ENCODE measurements around the gene EIF4E3. TPM values are rescaled to one million over a fixed set of nuclear protein-coding genes. Genes with fewer than 3 reads are reported as not detected.

EIF4E3 gene
- total and polyA plus RNA-seq, 5 experiments from 2014 or later, result 23.3 to 48.3 (median 37.8) TPM

DNA sequence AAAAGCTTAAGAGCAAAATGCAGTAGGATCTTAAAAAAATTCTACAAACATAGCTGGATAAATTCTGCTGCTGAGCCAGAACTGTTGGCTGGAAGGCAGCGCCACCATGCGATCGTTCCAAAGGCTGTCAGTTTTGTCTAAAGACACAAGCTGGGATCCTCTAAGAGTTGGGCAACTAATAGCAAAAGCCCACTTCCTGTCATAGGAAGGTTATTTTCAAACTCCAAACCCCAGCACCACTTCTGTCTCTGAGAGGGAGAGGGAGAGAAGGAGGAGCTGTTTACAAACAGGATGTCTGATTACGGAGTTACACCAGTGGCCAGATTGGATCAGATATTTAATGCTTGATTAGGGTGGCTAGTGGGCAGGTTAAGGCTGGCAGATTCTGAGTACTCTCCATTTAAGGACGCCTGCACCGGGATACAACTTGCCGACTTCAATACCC is 44.0 kb downstream of the EIF4E3 start:
- POLR2A ChIA-PET, result no interaction called here
- H3K27ac Mint-ChIP-seq, result peak overlapping the region in 6 of 10 donors; percentile 2 to 65 (median 32)
- no peaks in the 10 kb centered on the region for H3K27me3 Mint-ChIP-seq
- peak in 1 of 2 donors; percentile 53 for ATAC-seq
- H3K36me3 Mint-ChIP-seq, result peaks cover 0 to 42% (median 17%) of the 10 kb centered on the region in 3 donors
- no peak overlapping the region for H3K4me3 Mint-ChIP-seq
- peak in 6 of 10 donors; percentile 12 to 49 (median 30) for DNase-seq
- peaks cover 2 to 10% (median 6%) of the 10 kb centered on the region in 4 donors for H3K4me1 Mint-ChIP-seq
- H3K9me3 Mint-ChIP-seq, result no peaks in the 10 kb centered on the region

DNA sequence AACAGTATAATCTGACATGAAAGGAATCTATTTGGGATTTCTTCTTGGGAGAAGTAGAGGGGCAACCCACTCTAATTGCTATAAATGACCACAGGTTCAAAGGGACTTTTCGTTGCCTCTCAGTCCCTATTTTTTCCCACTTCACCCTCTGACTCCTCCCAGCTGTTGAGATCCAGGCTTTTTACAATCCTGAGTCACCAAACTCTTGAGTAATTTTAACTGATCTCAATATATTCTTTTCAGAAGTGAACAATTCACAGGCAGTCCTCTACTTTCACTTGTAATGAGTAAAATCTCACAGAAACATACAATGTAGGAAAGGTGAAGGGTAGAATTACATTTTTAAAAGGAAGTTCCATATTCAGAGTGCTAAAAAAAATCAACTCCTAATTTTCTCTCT is 44.6 kb downstream of the EIF4E3 start:
- H3K27me3 Mint-ChIP-seq, result no peaks in the 10 kb centered on the region

DNA sequence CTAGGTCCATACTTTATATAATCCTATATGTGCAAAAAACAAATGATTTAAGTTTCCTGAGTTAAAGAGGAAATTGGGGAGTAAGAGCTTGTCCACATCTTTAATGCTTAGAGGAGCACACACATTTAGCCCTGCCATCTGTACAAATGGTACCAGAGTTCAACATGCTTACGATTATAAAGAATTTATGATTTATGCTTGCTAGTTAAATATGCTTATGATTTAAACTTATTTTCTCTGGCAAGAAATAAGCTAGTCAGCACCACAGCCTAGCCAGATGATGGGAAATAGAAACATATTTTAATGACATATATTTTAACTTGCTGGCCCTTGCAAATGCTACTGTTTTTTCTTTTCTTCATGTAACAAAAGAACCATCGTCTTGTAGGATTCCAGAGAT is 48.3 kb downstream of the EIF4E3 start:
- Mint-ChIP-seq H3K4me3 (no peak overlapping the region), H3K27ac (peak overlapping the region in 1 of 10 donors; percentile 18), H3K36me3 (peaks cover 0 to 26% (median 19%) of the 10 kb centered on the region in 3 donors), H3K9me3 (no peaks in the 10 kb centered on the region), H3K4me1 (peaks cover 4 to 13% (median 12%) of the 10 kb centered on the region in 4 donors), H3K27me3 (no peaks in the 10 kb centered on the region)
- DNase-seq (no peak), ATAC-seq (no peak)
- POLR2A ChIA-PET, result no interaction called here

More for the DNA sequence above, 44.6 kb downstream of the EIF4E3 start:
- peak overlapping the region in 1 of 10 donors; percentile 22 for H3K27ac Mint-ChIP-seq
- peaks cover 2 to 7% (median 6%) of the 10 kb centered on the region in 4 donors for H3K4me1 Mint-ChIP-seq
- peaks cover 0 to 42% (median 23%) of the 10 kb centered on the region in 3 donors for H3K36me3 Mint-ChIP-seq
- DNase-seq (no peak), ATAC-seq (no peak)
- POLR2A ChIA-PET, result no interaction called here
- H3K4me3 Mint-ChIP-seq, result no peak overlapping the region
- H3K9me3 Mint-ChIP-seq, result no peaks in the 10 kb centered on the region

DNA sequence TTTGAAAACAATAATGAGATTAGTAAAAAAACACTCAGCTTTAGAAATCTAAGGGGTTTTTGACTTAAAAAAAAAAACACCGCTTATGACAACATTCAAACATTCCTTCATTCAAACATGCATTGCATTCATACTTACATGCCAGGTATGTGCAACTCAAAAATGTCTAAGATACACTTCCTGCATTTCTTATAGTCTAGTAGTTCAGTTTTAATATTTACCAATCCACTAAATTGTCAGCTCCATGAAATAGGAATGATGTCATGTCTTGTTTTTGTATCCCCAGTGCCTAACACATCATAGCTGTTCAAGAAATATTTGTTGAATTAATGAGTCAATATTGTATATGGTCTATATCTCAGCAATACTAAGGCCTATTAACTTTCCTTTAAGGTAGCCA is 51.7 kb downstream of the EIF4E3 start:
- Mint-ChIP-seq H3K36me3 (peaks cover 0 to 20% (median 16%) of the 10 kb centered on the region in 3 donors), H3K9me3 (no peaks in the 10 kb centered on the region), H3K27me3 (no peaks in the 10 kb centered on the region), H3K4me3 (no peak overlapping the region), H3K27ac (peak overlapping the region in 1 of 10 donors; percentile 58), H3K4me1 (peaks cover 2 to 10% (median 7%) of the 10 kb centered on the region in 4 donors)
- POLR2A ChIA-PET, result no interaction called here
- ATAC-seq (no peak), DNase-seq (no peak)

DNA sequence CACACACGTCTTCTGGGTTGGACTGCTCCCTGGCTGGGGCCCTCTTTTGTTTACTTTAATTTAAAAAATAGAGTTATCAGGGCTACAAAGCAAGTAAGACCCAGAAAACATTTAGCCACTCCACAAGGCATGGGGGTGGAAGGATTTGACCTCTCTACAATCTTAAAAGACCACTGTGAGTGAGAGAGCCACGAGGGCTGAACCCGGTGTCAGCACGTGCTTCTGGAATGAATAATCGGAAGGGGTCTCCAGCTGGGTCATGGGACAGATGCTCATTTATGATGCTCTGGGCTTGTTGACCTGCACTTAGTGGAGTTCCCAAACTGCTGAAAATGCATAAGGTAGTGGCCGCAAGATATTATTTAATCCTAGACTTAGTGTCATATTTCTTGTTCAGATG is 52.4 kb downstream of the EIF4E3 start:
- Mint-ChIP-seq H3K4me1 (peaks cover 2 to 10% (median 7%) of the 10 kb centered on the region in 4 donors), H3K9me3 (no peaks in the 10 kb centered on the region), H3K27ac (peak overlapping the region in 1 of 10 donors; percentile 11), H3K36me3 (peaks cover 0 to 27% (median 17%) of the 10 kb centered on the region in 3 donors), H3K27me3 (no peaks in the 10 kb centered on the region), H3K4me3 (no peak overlapping the region)
- POLR2A ChIA-PET, result no interaction called here
- ATAC-seq (no peak), DNase-seq (no peak)

DNA sequence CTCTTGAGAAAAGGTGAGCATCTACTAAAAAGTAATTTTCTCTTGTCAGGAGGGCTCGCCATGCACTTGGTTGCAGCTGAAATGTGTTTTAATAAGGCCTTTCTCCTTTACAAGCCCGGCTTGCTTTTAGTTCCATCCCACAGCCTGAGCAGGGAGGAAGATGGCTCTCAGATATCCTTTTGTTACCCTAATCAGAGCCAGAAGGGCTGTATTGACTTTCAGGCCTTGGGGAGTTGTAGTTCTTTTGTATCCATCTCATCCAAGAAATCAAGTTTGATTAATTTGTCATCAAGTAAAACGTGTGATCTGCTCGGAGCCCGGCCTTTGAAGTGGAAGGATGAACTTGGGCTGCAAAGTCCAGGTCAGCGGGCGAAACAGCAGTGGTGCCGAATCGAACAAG is 52.9 kb downstream of the EIF4E3 start:
- POLR2A ChIA-PET, result no interaction called here
- peak overlapping the region in 4 of 10 donors; percentile 15 to 68 (median 32) for H3K27ac Mint-ChIP-seq
- peaks cover 0 to 30% (median 15%) of the 10 kb centered on the region in 3 donors for H3K36me3 Mint-ChIP-seq
- H3K4me1 Mint-ChIP-seq, result peaks cover 2 to 10% (median 7%) of the 10 kb centered on the region in 4 donors
- no peaks in the 10 kb centered on the region for H3K27me3 Mint-ChIP-seq
- ATAC-seq (no peak), DNase-seq (no peak)
- H3K4me3 Mint-ChIP-seq, result no peak overlapping the region
- peaks cover 0 to under 1% (median 0%) of the 10 kb centered on the region in 9 donors for H3K9me3 Mint-ChIP-seq

DNA sequence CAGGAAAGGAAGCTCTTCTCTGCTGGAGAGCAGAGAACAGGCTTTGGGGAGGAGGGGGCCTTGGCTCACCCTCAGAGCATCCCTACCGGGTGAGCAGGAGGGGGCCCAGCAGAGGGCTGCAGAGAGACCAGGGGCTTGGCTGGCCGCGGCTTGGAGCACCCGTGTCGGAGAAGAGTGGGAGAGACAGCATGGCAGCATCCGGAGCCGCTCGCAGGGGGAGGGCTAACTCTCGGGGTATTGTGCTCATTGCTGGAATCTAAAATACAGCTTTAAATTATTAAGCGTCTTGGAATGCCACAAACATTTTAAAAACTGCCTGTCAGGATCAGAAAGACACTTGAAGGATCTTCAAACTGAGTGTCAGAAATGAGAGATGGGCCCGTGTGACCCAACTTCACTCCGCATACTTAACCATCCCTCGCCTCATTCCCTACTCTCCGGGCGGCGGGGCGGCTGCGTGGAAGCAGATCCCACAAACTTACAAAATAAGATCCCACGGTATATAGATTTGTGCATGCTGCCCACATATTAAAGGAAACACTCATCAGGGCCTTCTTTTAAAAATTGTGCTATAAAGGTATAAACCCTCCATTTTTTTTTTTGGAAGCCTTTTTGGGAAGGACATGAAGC is 53.9 kb downstream of the EIF4E3 start:
- POLR2A ChIA-PET, result no interaction called here

DNA sequence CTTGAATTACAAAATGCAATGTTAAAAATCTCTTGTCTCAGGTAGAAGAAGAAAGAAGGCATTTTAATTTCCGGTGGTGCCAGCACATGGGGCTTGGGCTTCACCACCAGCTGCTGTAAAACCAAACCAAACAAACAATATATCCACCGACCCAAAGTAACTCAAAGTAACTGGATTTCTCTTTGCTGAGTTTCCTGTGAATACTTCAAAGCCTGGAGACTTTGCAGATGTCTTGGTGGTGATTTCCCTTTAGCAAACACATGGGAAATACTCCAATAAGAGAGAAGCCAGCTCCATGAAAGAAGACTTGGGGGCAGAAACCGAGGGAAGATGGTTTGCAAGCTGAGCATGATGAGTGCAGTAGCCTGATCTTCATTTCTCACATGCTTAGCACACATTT is 62.6 kb downstream of the EIF4E3 start:
- H3K27ac Mint-ChIP-seq, result peak overlapping the region; percentile 2 to 63 (median 34)

More for the DNA sequence above, 53.9 kb downstream of the EIF4E3 start:
- peaks cover 0 to 3% (median under 1%) of the 10 kb centered on the region in 9 donors for H3K9me3 Mint-ChIP-seq
- no peaks in the 10 kb centered on the region for H3K27me3 Mint-ChIP-seq
- peaks cover under 1 to 30% (median 13%) of the 10 kb centered on the region in 3 donors for H3K36me3 Mint-ChIP-seq
- ATAC-seq (no peak), DNase-seq (no peak)
- H3K27ac Mint-ChIP-seq, result peak overlapping the region in 1 of 10 donors; percentile 58
- no peak overlapping the region for H3K4me3 Mint-ChIP-seq
- H3K4me1 Mint-ChIP-seq, result peaks cover 2 to 10% (median 7%) of the 10 kb centered on the region in 4 donors

DNA sequence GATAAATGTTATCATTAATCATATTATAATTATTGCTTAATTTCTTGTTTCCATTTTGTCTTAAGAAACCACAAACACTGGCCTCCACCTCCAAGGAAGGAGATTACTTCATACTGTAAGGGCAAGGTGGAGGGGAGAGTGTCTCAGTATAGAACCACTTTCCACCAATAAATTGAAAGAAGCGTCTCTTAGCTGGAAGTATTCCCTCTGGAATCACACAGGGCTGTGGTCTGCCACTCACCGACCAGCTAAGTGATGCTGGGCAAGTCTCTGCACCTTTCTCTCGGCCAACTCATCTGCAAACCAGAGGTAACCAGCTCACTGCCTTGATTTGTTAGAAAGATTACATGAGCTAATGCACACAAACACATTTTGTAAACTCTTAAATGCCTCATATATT is 63.1 kb downstream of the EIF4E3 start:
- Mint-ChIP-seq H3K4me3 (peak overlapping the region in 6 of 10 donors; percentile 5 to 52 (median 20)), H3K27ac (peak overlapping the region; percentile 2 to 63 (median 34)), H3K4me1 (peaks cover 15 to 48% (median 36%) of the 10 kb centered on the region in 4 donors), H3K27me3 (no peaks in the 10 kb centered on the region), H3K9me3 (peaks cover 3 to 15% (median 12%) of the 10 kb centered on the region in 9 donors), H3K36me3 (peaks cover 12 to 21% (median 13%) of the 10 kb centered on the region in 3 donors)
- POLR2A ChIA-PET, result no interaction called here
- ATAC-seq (no peak), DNase-seq (no peak)

More for the DNA sequence above, 62.6 kb downstream of the EIF4E3 start:
- DNase-seq (peak in 4 of 10 donors; percentile 3 to 67 (median 22)), ATAC-seq (peak; percentile 54 to 74)
- Mint-ChIP-seq H3K4me3 (peak overlapping the region in 6 of 10 donors; percentile 5 to 52 (median 20)), H3K9me3 (peaks cover 3 to 15% (median 12%) of the 10 kb centered on the region in 9 donors), H3K36me3 (peaks cover 13 to 23% (median 16%) of the 10 kb centered on the region in 3 donors), H3K4me1 (peaks cover 15 to 48% (median 36%) of the 10 kb centered on the region in 4 donors), H3K27me3 (no peaks in the 10 kb centered on the region)
- POLR2A ChIA-PET, result no interaction called here

DNA sequence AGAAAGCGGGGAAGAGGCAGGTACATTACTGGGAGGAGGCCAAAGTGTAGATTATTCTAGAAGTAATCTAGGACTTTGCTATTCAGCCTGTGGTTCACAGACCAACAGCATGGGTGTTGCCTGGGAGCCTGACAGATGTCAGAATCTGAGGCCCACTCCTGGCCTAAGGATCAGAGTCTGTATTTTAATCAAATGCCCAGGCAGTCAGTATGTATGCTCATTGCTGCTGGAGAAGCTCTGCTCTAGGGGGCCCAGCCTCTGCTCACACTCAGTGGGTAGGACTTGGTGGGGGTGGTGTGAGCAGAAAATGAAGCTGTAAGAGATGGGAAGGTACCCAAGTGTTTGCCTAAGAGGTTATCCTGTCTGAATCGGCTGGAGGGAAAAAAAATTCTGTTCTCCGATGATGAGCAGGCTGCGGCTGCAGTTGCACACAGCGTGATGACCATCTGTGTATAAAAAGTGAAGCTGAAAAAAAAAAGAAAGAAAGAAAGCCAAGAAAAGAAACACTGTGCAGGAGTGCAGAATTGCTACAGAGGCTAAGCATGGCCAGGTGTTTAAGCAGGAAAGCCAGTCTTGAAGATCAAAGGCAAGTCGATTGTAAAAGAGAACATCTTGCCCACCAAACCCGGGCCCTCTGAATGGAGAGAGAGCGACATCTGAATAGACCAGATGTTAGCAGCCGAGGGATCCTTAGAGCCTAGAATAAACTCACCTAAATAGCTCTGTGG is 65.2 kb downstream of the EIF4E3 start:
- Mint-ChIP-seq H3K27ac (peak overlapping the region in 8 of 10 donors; percentile 17 to 85 (median 49)), H3K9me3 (peaks cover 0 to 2% (median 0%) of the 10 kb centered on the region in 9 donors), H3K4me3 (peak overlapping the region in 4 of 10 donors; percentile 6 to 52 (median 20)), H3K27me3 (no peaks in the 10 kb centered on the region), H3K36me3 (peaks cover 0 to 2% (median 2%) of the 10 kb centered on the region in 3 donors), H3K4me1 (peaks cover 12 to 48% (median 36%) of the 10 kb centered on the region in 4 donors)
- POLR2A ChIA-PET, result no interaction called here
- ATAC-seq, result peak in 1 of 2 donors; percentile 37
- peak in 1 of 10 donors; percentile 18 for DNase-seq

DNA sequence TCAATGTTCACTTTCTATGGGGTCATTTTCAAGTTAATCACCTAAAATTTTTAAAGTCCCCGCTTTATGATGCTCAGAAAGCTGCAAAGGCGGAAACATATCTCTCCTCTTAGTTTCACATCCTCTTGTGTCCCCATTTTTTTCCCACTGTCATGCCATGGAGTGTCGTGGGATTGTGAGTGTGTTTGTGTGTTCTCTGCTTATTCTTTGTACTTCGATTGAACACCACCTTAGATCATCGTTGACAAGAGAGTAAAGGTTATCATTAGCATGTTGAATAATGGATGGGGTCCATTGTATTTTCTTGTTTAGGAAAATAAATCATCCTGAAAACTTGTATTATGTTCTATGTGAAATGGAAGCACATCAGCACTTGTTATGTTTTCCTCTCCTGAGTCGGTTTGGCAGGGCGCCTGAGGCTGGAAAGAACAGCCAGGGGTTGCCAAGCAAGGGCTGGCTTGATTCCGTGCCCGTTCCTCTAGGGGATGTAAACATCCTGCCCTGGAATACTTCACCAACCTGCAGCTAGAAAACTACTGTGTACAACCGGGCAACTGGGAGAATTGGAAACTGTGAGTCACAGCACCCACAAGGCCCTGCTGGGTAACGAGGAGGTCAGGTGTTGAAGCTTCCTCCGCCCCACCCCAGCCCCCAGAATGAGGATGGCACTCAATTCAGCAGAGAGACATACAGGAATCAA is 67.2 kb downstream of the EIF4E3 start:
- no peaks in the 10 kb centered on the region for H3K27me3 Mint-ChIP-seq
- H3K36me3 Mint-ChIP-seq, result no peaks in the 10 kb centered on the region
- DNase-seq, result no peak
- POLR2A ChIA-PET, result no interaction called here
- peak overlapping the region in 1 of 10 donors; percentile 11 for H3K27ac Mint-ChIP-seq
- peaks cover 12 to 43% (median 35%) of the 10 kb centered on the region in 4 donors for H3K4me1 Mint-ChIP-seq
- no peak overlapping the region for H3K4me3 Mint-ChIP-seq
- H3K9me3 Mint-ChIP-seq, result no peaks in the 10 kb centered on the region
- ATAC-seq, result no peak

DNA sequence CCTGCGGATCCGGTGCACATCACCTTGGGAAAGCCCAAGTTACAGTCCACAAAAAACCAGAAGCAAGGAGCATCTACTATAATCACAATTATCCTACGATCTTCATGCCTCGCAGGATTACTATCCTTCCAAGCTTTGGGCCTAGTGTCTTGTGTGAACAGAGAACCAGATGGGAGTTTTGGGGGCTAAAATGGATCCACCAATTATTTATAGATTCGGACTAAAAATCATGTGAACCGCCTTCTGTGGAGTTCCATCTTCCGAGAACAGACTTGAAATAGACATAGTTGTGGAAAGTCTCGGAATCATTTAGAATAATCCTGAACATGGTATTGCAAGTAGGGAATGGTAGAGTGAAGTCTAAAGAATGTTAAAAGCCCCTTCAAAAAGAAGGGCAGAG is 70.1 kb downstream of the EIF4E3 start:
- Mint-ChIP-seq H3K4me1 (peaks cover 7 to 21% (median 15%) of the 10 kb centered on the region in 4 donors), H3K36me3 (no peaks in the 10 kb centered on the region), H3K4me3 (no peak overlapping the region), H3K27me3 (no peaks in the 10 kb centered on the region), H3K9me3 (no peaks in the 10 kb centered on the region), H3K27ac (no peak overlapping the region)
- POLR2A ChIA-PET, result no interaction called here
- no peak for DNase-seq
- ATAC-seq, result no peak

Measured in naive thymus-derived CD8-positive, alpha-beta T cell (primary cell).